HG03439 (cell line): ENCODE results near the gene MRPS10.
"Not testable (repeated sequence)": the region's sequence is repeated elsewhere in the genome, so short reads cannot be mapped to it uniquely, and the experiment has no call there.

ENCODE experiments used
- ATAC-seq: cut with Tn5 transposase; IDR thresholded peaks from one replicate; pipeline ENCODE4 v1.9.1; 2021; ENCODE audit warnings: mild to moderate bottlenecking, moderate library complexity; ENCODE audit not compliant: unreplicated experiment

MRPS10 gene

DNA sequence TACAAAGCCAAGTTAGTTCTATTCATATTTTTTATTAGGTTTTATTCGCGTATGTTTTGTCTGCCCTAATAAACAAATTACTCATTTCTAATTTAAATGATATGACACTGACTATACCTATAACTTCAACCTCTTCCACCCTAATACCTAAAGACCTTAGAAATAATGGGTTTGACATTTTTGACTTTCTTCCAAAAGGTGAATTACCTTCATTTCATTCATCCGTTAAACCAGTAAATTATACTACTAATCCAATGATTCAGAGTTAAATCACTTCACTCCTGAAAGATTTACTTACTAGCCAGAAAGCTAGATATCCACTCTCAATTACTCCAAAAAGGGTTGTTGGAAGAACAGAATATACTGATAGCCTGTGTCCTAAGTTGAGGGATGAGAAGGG is 5.2 kb downstream of the MRPS10 start:
- no peak for ATAC-seq

DNA sequence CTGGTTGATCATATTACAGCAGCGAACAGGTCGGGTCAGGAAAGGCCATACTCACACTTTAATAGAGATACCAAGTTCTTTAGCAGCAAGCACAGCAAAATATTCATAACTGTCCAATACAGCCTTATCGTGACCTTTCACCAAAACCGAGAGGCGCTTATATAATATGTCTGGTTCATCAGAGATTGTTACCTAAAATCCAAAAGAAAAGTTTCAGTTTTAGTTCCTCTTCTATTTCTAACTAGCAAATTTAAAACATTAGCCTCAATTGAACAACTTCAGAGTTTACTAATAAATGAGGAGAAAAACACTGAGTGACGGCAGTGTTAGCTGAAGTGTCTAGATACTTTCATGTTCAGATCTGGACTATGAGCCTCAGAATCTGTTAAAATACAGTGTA is 5.9 kb downstream of the MRPS10 start:
- no peak for ATAC-seq

DNA sequence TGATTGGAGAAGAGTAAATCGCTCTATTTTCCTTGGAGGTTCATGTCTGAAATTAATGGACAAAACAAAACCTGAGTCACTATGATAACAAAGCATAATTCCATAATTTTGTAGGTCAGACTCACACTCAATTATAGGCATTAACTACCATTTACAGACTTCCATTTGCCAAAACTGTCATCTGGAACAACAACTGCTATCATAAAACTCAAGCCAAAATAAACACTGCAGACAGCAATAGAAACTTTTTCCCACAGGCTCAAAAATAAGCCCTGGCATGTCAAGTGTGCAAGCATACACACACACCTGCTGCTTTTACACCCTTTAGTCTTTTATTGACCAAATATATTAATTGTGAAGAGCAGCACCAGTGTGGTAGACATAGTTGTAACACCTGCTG is 7.1 kb downstream of the MRPS10 start:
- no peak for ATAC-seq

DNA sequence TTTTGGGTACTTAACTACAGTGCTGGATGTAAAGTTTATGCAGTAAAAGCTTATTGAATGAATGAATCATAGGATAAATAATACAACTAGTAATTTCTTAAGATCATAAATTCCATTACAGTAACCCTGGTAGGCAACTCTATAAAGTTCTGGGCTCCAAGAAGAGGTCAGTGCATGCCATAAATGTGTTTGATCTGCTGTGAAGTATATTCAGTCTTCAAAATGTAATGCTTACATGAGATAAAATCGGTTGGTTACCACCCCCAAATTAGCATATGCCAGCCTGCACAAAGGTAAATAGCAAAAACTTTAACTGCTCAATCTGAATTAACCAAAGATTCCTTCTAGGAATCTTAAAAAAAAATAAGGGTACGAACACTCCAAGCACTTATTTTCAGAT is 10.1 kb downstream of the MRPS10 start:
- not testable (repeated sequence) for ATAC-seq

DNA sequence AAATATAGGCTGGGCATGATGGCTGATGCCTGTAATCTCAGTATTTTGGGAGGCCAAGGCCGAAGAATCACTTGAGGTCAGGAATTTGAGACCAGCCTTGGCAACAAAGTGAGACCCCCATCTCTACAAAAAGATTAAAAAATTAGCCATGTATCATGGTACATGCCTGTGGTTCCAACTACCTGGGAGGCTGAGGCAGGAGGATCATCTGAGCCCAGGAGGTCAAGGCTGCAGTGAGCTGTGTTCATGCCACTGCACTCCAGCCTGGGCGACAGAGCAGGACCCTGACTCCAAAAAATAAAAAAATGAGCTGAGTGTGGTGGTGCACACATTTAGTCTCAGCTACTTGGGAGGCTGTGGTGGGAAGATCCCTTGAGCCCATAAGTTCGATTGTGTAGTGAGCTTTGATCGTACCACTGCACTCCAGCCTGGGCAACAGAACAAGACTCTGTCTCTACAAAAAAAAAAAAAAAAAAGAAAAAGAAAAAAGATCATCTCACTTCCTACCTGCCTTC is 12.8 kb downstream of the MRPS10 start:
- no peak for ATAC-seq

DNA sequence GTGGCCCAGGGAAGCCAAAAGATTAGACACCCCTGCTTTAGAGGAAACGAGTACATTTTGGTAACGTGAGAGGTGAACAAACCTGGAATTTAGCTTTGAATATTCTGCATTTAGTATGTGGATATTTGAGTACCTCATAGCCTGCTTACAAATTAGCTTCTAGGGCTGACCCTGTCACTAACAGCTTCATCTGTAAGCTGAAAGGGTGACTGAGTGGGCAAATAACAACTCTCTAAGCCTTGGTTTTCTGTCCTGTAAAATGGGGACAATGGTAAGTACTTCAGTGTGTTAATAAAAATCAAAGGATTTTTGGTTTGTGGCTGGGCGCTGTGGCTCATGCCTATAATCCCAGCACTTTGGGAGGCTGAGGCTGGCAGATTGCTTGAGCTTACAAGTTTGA is 14.5 kb downstream of the MRPS10 start:
- ATAC-seq, result no peak

DNA sequence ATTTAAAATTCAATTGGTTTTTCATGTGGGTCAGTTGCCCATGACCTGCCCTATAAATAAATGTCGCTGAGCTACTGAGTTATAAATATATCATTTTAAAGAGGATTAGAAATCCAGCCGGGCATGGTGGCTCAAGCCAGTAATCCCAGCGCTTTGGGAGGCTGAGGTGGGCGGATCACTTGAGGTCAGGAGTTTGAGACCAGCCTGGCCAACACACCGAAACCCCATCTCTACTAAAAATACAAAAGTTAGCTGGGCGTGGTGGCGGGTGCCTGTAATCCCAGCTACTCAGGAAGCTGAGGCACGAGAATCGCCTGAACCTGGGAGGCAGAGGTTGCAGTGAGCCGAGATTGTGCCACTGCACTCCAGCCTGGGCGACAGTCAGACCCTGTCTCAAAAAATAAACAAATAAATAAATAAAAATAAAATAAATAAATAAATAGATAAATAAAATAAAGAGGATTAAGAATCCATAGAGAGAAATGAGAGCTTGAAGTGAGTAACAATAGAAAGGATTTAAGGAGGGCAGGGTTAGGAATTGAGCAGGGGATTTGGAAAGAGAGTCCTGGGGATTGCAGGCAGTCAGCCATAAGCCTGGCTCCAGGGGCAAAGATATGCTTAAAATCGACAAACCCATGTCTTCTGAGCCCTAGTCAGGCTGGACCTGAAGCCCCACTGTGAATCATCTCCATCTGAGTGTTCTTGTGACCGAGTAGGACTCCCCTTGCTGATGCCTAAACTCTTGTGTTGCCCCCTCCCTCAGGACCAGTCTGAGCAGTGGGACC is 15.3 kb downstream of the MRPS10 start:
- not testable (repeated sequence) for ATAC-seq

DNA sequence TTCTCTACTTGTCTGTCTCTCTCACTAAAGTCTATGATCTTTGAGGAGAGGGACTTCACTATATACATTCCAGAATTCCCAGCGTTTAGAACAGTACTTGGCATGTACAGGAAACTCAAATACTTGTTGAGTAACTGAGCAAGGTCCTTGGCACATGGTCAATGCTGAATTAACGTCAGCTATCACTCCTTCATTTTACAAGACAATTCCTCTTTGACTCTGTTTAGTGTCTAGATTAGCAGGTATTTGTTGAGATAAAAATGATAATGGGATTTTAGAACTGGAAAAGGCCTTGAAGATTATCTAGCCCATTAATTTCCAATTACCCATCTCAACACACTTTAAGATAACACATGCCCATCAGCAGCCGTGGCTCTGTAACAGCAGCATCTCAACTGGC is 16.3 kb downstream of the MRPS10 start:
- no peak for ATAC-seq

DNA sequence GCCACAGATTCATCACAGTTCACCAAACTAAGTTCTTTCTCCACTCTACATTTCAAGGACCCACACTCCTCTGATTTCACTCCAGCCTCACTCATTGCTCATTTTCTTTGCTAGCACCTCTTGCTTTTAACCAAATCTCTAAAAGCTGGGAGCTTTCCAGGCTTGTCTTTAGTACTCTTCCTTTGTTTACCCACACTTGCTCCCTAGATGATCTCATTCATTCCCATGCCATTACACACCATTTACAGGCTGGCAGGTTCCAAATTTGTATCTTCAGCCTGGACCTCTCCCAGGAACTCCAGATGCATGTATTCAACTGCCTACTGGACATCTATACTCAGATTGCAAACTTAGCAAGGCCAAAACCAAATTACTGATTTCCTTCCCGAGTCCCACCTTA is 17.6 kb downstream of the MRPS10 start:
- no peak for ATAC-seq

DNA sequence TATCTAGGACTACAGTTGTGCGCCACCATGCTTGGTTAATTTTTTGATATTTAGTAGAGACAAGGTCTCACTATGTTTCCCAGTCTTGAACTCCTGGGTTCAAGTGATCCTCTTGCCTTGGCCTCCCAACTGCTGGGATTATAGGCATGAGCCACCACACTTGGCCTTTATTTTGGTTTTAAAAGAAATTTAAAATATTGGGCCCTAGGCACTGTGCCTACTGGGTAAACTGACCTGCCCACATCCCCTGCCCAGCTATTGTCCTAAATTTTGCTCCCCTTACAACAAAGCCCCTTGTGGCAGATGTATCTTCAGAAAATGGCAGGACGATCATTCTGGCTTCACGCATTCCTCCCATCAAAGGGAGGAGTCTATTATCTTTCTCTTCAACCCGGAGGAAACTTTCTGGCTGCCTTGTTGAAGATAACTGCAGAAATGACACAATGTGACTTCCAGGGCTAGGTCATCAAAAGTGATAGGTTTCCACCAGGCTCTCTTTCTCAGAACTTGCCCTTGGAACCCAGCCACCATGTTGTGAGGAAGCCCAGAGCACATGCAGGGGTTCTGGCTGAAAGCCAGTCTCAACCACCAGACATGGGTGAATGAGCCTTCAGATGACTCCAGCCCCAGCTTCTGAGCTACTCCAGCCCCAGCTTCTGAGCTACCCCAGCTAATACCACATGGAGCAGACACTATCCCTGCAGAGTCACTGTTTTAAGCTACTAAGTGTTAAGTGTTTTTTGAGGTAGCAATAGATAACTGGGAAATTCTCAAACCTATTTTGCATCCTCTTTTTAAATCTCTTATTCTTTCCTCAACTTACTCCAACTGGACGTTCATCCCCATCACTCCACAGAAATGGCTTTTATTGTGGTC is 18.3 kb downstream of the MRPS10 start:
- no peak for ATAC-seq

DNA sequence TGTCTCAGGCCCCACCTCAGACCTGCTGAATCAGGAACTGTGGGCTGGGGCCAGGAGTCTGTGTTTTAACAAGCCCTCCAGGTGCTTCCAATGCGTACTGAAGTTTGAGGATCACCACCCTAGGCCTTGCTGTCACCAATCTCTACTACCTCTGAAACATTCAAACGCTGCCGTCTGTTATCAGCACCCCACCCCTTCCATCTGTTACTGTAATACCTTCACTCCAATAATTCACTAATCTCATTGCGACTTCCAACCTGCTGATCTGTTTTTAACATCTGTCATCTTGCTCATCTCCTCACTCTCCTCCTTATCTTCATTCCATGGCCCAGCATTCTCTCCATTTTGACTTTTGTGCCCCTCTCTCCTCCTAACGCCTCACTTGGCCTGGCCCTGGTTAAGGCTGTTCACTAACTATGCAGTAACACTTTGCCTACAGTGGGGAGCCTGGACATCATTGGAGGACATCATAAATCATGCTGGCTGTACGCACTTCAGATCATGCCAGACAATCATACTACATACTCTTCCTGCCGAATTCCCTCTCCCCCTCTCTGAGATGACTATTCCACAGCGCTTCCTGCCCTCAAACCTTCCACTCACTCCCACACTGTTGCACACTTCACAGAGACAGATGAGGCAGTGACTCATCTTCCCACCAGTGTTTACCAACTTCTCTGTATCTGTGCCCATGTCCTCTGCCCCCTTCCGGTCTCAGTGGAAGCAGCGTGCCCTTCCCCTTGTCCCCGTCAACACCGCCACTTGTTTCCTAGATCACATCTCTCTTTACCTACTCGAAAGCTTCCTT is 19.9 kb downstream of the MRPS10 start:
- no peak for ATAC-seq

DNA sequence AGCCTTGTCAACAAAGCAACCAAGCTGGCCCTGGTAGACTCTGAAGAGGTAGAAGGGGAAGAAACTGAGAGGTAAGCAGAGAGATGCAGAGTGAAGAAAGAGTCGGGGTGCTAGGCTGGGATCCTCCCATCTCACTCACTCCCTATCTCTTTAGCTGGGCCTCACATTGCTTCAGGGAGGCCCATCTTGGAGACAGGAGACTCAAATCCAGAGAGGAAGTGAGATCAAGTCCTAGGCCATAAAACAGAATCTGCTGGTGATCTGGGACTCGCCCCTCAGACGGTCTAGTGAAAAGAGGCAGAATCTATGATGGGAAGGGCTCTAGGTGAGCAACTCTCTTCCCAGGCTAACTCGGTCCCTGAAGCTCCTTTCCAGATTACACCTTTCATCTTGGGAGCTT is 22.2 kb downstream of the MRPS10 start:
- ATAC-seq, result no peak

DNA sequence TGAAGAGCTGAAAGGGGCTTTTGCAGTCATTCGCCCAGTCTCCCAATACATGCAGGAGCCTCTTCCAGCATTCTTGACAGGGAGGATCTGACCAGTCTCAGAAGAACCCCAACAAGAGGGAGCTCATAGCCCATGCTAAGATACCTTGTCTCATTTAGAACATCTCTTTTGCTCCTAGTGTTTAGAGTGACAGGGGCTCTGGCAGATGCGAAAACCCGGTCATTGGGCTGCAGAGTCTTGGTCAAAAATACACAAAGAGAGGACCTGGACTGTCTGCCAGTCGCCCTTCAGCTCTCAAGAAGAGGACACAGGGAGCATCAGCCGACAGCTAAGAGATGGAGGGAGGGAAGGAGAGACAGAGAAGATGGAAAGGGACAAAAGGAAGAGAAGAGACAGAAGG is 23.6 kb downstream of the MRPS10 start:
- no peak for ATAC-seq

DNA sequence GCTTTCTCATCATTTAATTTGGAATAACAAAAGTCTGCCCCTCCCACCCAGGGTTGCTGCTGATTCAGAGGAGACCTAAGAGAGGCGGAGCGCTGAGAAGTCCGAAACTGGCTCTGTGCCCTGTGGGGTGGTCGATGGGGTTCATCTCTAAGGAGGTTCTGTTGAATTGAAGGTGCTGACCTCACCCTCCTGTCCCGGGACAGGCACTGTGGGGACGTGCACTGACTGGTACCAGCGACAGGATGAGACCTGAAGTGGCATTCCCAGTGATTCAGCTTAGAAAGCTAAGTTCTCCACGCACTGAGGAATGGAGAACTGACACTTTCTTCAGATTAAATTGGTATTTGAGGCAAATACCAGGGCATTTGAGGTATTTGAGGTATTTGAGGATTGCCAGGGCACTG is 24.2 kb downstream of the MRPS10 start:
- no peak for ATAC-seq

DNA sequence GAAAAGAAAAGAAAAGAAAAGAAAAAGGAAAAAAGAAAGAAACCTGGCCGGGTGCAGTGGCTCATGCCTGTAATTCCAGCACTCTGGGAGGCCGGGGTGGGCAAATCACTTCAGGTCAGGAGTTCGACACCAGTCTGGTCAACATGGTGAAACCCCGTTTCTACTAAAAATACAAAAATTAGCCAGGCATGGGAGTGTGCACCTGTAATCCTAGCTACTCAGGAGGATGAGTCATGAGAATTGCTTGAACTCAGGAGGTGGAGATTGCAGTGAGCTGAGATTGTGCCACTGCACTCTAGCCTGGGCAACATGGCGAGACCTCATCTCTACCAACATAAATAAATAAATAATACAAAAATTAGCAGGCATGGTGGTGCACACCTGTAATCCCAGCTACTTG is 25.3 kb downstream of the MRPS10 start:
- ATAC-seq, result not testable (repeated sequence)

DNA sequence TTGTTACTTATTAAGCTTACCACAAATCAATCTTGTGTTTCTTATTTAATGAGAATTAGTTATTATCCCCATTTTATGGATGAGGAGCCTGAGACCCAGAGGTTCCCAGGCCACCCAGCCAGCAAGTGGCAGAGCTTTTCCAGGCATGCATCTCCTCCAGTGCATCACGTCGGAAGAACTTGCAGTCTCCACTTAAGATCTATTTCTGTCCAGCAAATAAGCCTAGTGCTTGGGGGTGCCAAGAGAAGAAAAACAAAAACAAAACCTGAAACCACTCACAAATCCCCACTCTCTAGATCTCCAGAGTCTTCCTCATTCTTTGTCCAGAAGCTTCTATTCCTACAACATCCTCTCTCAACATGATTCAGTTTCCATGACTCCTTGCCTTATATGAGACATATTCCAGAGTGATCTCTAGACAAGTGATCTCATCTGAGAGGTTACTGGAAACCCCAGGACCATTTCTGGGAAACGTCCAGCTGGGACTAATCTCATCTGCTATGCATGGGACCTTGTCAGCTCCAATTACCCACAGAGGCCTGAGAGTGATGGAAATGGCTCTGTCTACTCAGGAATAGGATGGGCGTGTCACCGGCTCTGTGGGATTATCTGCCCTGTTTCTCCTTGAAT is 27.0 kb downstream of the MRPS10 start:
- no peak for ATAC-seq

DNA sequence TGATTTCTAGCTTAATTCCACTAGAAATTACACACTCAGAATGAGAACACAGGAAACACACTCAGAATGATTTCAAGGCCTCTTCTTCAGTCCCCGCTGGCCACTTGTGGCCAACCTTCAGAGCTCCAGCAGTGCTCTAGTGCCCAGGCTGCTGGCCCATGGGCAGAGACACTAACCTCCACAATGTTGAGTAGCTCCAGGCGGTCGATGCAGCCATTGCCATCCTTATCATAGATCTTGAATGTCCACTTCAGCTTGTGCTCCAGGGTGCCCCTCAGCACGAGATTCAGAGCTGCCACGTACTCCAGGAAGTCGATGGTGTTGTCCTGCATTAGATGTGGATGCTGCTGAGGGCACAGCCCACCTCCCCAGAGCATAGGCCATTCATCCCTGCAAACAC is 29.3 kb downstream of the MRPS10 start:
- ATAC-seq, result no peak

DNA sequence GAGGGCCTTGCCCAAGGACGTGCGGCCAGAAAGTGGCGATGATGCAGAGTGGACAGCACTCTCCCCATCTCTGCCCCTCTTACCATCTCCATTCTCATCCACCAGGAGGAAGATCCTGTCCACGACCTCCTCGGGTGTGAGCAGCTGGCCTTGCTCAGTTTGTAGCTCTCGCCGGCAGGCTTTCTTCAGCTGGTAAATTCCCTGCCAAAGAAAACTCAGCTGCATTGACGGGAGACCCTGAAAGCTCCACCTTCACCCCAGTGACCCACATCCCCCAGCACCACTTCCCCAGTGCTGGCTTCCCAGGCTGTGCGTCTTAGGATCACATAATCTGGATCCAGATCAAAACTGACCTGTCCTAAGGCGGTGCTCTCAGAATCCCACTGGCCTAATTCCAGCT is 32.1 kb downstream of the MRPS10 start:
- no peak for ATAC-seq

DNA sequence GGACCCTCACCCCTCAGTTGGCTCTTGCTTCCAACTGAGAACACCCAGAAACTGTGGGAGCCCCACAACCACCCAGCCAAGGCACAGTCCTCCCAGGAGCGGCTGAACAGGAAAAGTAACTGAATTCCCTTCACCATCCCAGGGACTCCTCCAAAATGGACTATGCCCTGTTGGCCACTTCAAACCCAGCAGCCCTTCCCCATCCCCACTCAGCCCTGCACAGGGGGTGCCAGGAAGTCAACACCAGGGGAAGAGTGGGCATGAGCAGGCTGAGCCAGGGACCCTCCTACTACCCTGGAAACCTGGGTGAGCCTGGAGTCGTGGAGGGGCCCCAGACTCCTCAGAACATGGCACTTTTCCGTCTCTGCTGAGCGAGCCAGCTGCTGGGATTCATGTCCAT is 33.2 kb downstream of the MRPS10 start:
- ATAC-seq, result no peak

DNA sequence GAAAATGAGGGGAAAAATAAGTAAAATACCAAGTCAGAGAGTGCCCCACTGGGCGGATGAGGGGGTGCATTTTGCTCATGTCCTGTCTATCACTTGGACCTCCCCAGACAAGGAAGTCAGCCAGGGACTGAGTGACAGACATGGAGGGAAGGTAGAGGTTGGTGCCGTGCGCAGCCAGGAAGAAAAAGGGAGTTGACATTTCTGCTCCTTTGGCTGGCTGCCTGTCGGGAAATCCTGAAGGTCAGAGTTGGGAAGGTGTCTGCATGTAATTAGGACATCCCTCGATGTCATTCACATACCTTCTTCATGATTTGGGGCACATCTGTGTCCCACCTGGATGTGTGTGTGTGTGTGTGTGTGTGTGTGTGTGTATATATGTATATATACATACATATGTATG is 35.6 kb downstream of the MRPS10 start:
- no peak for ATAC-seq

DNA sequence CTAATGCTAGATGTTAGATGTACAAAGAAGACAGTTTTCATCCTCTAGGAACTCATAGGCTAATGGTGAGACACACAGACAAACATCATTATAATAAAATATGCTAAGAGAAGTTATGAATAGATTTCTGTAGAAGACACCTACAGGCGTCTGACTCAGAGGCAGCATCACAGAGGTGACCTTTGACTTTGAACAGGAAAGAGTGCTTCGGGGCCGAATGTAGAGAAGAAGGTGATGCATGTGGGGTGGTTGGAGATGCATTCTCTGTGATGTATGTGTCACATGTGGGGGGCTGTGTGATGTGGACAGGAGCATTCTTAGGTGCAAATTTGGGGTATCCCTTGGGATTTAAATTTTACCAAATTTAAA is 37.7 kb downstream of the MRPS10 start:
- ATAC-seq, result no peak
